ENCODE measurements around the gene SAT1. TPM values are rescaled to one million over a fixed set of nuclear protein-coding genes. Genes with fewer than 3 reads are reported as not detected.

SAT1 gene
- total RNA-seq: 100 to 1,000 TPM; 483 to 493 TPM

DNA sequence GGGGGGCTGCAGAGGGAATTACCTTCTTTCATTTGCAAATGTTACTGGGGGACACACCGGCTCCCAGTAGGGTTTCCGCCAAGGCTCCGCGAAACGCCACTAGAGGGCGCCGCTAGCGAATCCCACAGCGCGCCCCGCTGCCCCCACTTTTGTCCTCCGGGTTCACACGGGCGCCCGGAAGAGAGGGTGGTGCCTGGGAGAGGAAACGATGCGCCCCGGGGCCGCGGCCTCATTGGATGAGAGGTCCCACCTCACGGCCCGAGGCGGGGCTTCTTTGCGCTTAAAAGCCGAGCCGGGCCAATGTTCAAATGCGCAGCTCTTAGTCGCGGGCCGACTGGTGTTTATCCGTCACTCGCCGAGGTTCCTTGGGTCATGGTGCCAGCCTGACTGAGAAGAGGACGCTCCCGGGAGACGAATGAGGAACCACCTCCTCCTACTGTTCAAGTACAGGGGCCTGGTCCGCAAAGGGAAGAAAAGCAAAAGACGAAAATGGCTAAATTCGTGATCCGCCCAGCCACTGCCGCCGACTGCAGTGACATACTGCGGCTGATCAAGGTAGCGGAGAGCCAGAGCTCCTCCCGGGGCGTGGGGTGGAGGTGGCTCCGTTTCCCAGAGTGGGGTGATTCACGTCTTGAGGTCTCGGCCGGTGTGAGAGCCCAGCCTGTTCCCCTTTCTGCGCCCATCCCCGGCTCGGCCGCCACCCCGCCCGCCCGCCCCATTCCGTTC lies at the start of gene SAT1:
TSS of gene SAT1 (plus strand) at position 311 of the 726 bp plus-strand sequence. CDS start at position 490, 179 bp downstream.
- H3K4me1 ChIP-seq: no peaks in the 10 kb centered on the region
- peak; percentile 95 to 97 (median 96) for DNase-seq
- intact Hi-C loops (cut with DNase I): no loop called here
- H3K36me3 ChIP-seq (replicated peaks in 1 of 2; ENCODE audit: insufficient read depth in 1 of 2, low read depth in 2 of 2): no peaks in the 10 kb centered on the region
- peak within 1 kb of the TSS; percentile 79 to 93 (median 92) for H3K27ac ChIP-seq
- TF ChIP-seq, protein P1, sequence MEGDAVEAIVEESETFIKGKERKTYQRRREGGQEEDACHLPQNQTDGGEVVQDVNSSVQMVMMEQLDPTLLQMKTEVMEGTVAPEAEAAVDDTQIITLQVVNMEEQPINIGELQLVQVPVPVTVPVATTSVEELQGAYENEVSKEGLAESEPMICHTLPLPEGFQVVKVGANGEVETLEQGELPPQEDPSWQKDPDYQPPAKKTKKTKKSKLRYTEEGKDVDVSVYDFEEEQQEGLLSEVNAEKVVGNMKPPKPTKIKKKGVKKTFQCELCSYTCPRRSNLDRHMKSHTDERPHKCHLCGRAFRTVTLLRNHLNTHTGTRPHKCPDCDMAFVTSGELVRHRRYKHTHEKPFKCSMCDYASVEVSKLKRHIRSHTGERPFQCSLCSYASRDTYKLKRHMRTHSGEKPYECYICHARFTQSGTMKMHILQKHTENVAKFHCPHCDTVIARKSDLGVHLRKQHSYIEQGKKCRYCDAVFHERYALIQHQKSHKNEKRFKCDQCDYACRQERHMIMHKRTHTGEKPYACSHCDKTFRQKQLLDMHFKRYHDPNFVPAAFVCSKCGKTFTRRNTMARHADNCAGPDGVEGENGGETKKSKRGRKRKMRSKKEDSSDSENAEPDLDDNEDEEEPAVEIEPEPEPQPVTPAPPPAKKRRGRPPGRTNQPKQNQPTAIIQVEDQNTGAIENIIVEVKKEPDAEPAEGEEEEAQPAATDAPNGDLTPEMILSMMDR (IDR thresholded peaks at IDR 0.05): peak; percentile 55 to 89 (median 75)
- peak; percentile 95 to 99 (median 99) for TF ChIP-seq POLR2A (IDR thresholded peaks at IDR 0.05)
- H3K4me3 ChIP-seq: peak within 1 kb of the TSS; percentile 48 to 53
- WGBS, 2 donors: 0 to 1% methylated on average over 3 to 40 of the region's 58 CpGs
- peak; percentile 97 for ATAC-seq
- H3K9me3 ChIP-seq: no peaks in the 10 kb centered on the region
- H3K27me3 ChIP-seq: no peaks in the 10 kb centered on the region

DNA sequence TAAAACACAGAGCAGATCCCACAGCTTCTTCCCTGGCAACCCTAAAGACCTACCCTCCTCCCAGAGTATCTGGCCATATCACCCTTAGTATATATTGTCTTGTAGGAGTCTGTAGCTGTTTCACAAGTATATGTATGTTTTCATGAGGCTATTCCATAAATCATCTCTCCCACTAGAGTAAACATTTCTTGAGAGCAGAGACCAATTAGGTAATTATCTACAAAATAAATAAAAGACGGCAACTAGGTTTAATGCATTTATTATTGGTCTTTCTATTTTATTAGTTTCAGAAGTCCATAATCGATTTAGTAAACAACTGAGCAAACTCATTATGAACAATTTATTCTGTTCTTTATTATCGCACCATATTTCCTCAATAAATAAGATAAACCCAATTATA lies 46.9 kb upstream of the SAT1 start:
- DNase-seq (no peak), ATAC-seq (no peak)
- Histone ChIP-seq H3K27me3 (no peaks in the 10 kb centered on the region), H3K36me3 (replicated peaks in 1 of 2; ENCODE audit: insufficient read depth in 1 of 2, low read depth in 2 of 2) (no peaks in the 10 kb centered on the region), H3K4me3 (no peak overlapping the region), H3K4me1 (no peaks in the 10 kb centered on the region), H3K9me3 (no peaks in the 10 kb centered on the region), H3K27ac (no peak overlapping the region)
- no peak for TF ChIP-seq POLR2A (IDR thresholded peaks at IDR 0.05)
- TF ChIP-seq, protein P1 (IDR thresholded peaks at IDR 0.05): no peak
- WGBS, 2 donors: 22 to 35% methylated on average over 3 of the region's 3 CpGs
- intact Hi-C loops (cut with DNase I): no loop called here

DNA sequence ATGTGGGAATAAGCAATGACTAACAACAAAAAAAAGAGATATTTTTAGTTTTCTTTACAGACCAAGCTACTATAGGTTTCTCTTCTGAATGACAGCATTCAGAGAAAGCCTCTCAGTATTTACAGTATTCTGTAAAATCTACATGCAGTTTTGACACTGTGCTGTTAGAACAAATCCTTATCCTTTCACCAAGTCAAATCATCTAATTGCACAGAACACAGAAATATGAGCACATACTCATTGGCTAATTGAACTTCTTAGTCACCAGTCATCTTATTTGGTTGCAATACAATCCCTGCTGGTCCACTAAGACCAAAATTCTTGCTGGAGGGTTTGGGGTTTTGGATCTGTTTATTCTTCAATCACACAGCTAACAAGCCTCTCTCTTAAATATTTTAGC lies 45.6 kb upstream of the SAT1 start:
- Histone ChIP-seq H3K4me3 (no peak overlapping the region), H3K36me3 (replicated peaks in 1 of 2; ENCODE audit: insufficient read depth in 1 of 2, low read depth in 2 of 2) (no peaks in the 10 kb centered on the region), H3K27ac (no peak overlapping the region), H3K27me3 (no peaks in the 10 kb centered on the region), H3K9me3 (no peaks in the 10 kb centered on the region), H3K4me1 (no peaks in the 10 kb centered on the region)
- ATAC-seq (no peak), DNase-seq (no peak)
- intact Hi-C loops (cut with DNase I): no loop called here
- TF ChIP-seq, protein P1 (IDR thresholded peaks at IDR 0.05): no peak
- TF ChIP-seq POLR2A (IDR thresholded peaks at IDR 0.05): no peak

DNA sequence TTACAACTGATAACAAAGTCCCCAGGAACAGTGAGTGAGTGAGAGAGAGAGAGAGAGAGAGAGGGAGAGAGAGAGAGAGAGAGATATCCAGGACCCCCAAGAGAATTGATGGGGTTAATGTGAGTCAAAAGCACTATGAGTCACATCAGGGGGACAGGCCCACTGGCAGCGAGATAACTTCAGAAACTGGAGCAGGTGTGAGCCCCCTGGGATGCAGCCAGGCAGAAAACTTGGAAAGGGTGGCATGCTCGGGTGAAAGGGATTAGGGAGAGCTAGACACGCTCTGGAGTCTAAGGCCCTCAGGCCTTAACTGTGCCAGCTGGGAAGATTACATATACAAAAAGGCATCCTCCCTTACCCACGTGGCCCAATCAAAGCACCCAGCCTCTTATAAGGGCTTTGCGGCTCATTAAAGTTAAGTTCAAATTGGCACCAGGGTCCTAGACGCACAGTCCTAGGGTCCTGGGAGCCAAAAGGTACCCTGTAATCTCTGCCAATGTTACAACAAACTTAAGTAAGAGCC lies 40.7 kb upstream of the SAT1 start:
- no peaks in the 10 kb centered on the region for H3K4me1 ChIP-seq
- no peaks in the 10 kb centered on the region for H3K27me3 ChIP-seq
- TF ChIP-seq POLR2A (IDR thresholded peaks at IDR 0.05): peak in 1 of 3 donors; percentile 22
- TF ChIP-seq, protein P1 (IDR thresholded peaks at IDR 0.05): no peak
- peak overlapping the region in 1 of 2 donors; percentile 56 for H3K4me3 ChIP-seq
- peak overlapping the region; percentile 79 to 93 (median 88) for H3K27ac ChIP-seq
- DNase-seq: peak; percentile 25 to 58 (median 41)
- no peaks in the 10 kb centered on the region for H3K9me3 ChIP-seq
- WGBS, 2 donors: 3 to 14% methylated on average over 2 to 6 of the region's 6 CpGs
- no peaks in the 10 kb centered on the region for H3K36me3 ChIP-seq (replicated peaks in 1 of 2; ENCODE audit: insufficient read depth in 1 of 2, low read depth in 2 of 2)
- ATAC-seq: peak; percentile 66
- intact Hi-C loops (cut with DNase I): no loop called here

Measured in body of pancreas (tissue), 4 donors.